IMR-90 (cell line): ENCODE measurements around the gene SLC25A21. TPM values are rescaled to one million over a fixed set of nuclear protein-coding genes. Genes with fewer than 3 reads are reported as not detected.

Experiments used
- ATAC-seq: fragments of 200-7000 bp; cut with Tn5 transposase; 2 replicates; pipeline ENCODE4 v1.9.1; 2020; ENCODE audit warnings: low read depth, mild to moderate bottlenecking, moderate library complexity
- BruUV-seq: library from RNA; stranded (reverse); fragments of 400-500 nt; replicated peaks from 2 replicates; lab custom pipeline; 2021; lab: Mats Ljungman, UMichigan
- CTCF ChIA-PET: fragments of 300-600 bp; formaldehyde crosslinking; extraction: SDS; loops from one replicate; lab custom pipeline; 2021; ENCODE audit warnings: antibody characterized with exemption; lab: Yijun Ruan, JAX
- POLR2A ChIA-PET: fragments of 300-600 bp; sonication (Branson Sonifier 250); formaldehyde crosslinking; loops from one replicate; lab custom pipeline; 2022; ENCODE audit warnings: antibody characterized with exemption; ENCODE audit not compliant: unreplicated experiment; lab: Charles Lee
- DNase-seq: peaks from one replicate; pipeline ENCODE4 v3.0.0; 2013
- H2AFZ ChIP-seq: replicated peaks from 2 replicates; pipeline ENCODE3; 2013; ENCODE audit warnings: low read length, mild to moderate bottlenecking; ENCODE audit not compliant: poor library complexity
- H2AK5ac ChIP-seq: 2 replicates; pipeline ENCODE4 v1.6.1; 2013; ENCODE audit warnings: low read depth, low read length, inconsistent platforms
- H2AK9ac ChIP-seq: replicated peaks from 2 replicates; pipeline ENCODE3; 2013; ENCODE audit warnings: mild to moderate bottlenecking, low read depth, low read length, moderate library complexity; ENCODE audit not compliant: poor library complexity
- H2BK120ac ChIP-seq: 2 replicates; pipeline ENCODE4 v1.6.1; 2013; ENCODE audit warnings: low read depth, low read length, inconsistent platforms
- H2BK15ac ChIP-seq: 3 replicates; pipeline ENCODE4 v1.6.1; 2013; ENCODE audit warnings: low read depth, low read length, inconsistent platforms
- H2BK20ac ChIP-seq: 2 replicates; pipeline ENCODE4 v1.6.1; 2013; ENCODE audit warnings: low read depth, mild to moderate bottlenecking, inconsistent platforms, low read length, moderate library complexity
- H2BK5ac ChIP-seq: 2 replicates; pipeline ENCODE4 v1.6.1; 2013; ENCODE audit warnings: mild to moderate bottlenecking, low read depth, low read length, inconsistent platforms; ENCODE audit not compliant: poor library complexity, severe bottlenecking
- H3K14ac ChIP-seq: replicated peaks from 2 replicates; pipeline ENCODE4 v1.6.1; 2013; ENCODE audit warnings: low read depth, low read length, inconsistent platforms
- H3K18ac ChIP-seq: 2 replicates; pipeline ENCODE4 v1.6.1; 2013; ENCODE audit warnings: low read depth, low read length, control low read depth
- H3K23ac ChIP-seq: 2 replicates; pipeline ENCODE4 v1.6.1; 2013; ENCODE audit warnings: low read depth, low read length, inconsistent platforms
- H3K27ac ChIP-seq: 2 replicates; pipeline ENCODE4 v1.5.1; 2013; ENCODE audit warnings: mild to moderate bottlenecking, control low read depth, low read length; ENCODE audit not compliant: insufficient read depth
- H3K27me3 ChIP-seq: 2 replicates; pipeline ENCODE4 v1.6.1; 2013; ENCODE audit warnings: low read length; ENCODE audit not compliant: control insufficient read depth, insufficient read depth
- H3K36me3 ChIP-seq: 2 replicates; pipeline ENCODE4 v1.6.1; 2013; ENCODE audit warnings: low read length, mixed read lengths; ENCODE audit not compliant: control insufficient read depth, insufficient read depth
- H3K4ac ChIP-seq: 2 replicates; pipeline ENCODE4 v1.6.1; 2013; ENCODE audit warnings: low read depth, low read length, inconsistent platforms
- H3K4me1 ChIP-seq: 2 replicates; pipeline ENCODE4 v1.6.1; 2013; ENCODE audit warnings: low read length, mixed read lengths; ENCODE audit not compliant: control insufficient read depth, insufficient read depth
- H3K4me2 ChIP-seq: 2 replicates; pipeline ENCODE4 v1.6.1; 2013; ENCODE audit warnings: low read depth, mild to moderate bottlenecking, control low read depth, low read length, moderate library complexity
- H3K4me3 ChIP-seq: 2 replicates; pipeline ENCODE4 v1.5.1; 2013; ENCODE audit warnings: low read depth, mild to moderate bottlenecking, control low read depth, low read length, moderate library complexity; ENCODE audit not compliant: insufficient read depth
- H3K56ac ChIP-seq: 2 replicates; pipeline ENCODE4 v1.6.1; 2013; ENCODE audit warnings: low read length, inconsistent platforms; ENCODE audit not compliant: insufficient read depth; ENCODE audit errors: extremely low read depth
- H3K79me1 ChIP-seq, 2 experiments: 2 replicates each; pipeline ENCODE4 v1.6.1; 2013; ENCODE audit warnings: low read length in 2 of 2, inconsistent platforms in 1 of 2, low read depth in 1 of 2
- H3K9ac ChIP-seq: 2 replicates; pipeline ENCODE4 v1.6.1; 2013; ENCODE audit warnings: low read depth, low read length, control low read depth
- H3K9me1 ChIP-seq: 2 replicates; pipeline ENCODE4 v1.6.1; 2013; ENCODE audit warnings: low read length, inconsistent platforms; ENCODE audit not compliant: insufficient read depth
- H3K9me3 ChIP-seq: 2 replicates; pipeline ENCODE4 v1.6.1; 2013; ENCODE audit warnings: low read length; ENCODE audit not compliant: control insufficient read depth, insufficient read depth
- H4K20me1 ChIP-seq: 2 replicates; pipeline ENCODE4 v1.6.1; 2013; ENCODE audit warnings: low read length, inconsistent platforms; ENCODE audit not compliant: insufficient read depth
- H4K5ac ChIP-seq: 2 replicates; pipeline ENCODE4 v1.6.1; 2013; ENCODE audit warnings: mild to moderate bottlenecking, low read depth, low read length, control low read depth
- H4K8ac ChIP-seq, 2 experiments: 2 replicates each; pipeline ENCODE4 v1.6.1; 2013; ENCODE audit warnings: low read depth in 2 of 2, low read length in 2 of 2, control low read depth in 1 of 2, inconsistent platforms in 1 of 2
- H4K91ac ChIP-seq: 2 replicates; pipeline ENCODE4 v1.6.1; 2013; ENCODE audit warnings: low read depth, low read length, inconsistent platforms; ENCODE audit not compliant: insufficient read depth
- BHLHE40 ChIP-seq: fragments of 150-350 bp; IDR thresholded peaks from 2 replicates; pipeline ENCODE4 v1.6.1; 2016; ENCODE audit warnings: mild to moderate bottlenecking, low read depth, low read length
- CEBPB ChIP-seq: IDR thresholded peaks from 2 replicates; pipeline ENCODE4 v1.6.1; 2012; ENCODE audit warnings: low read depth, low read length, improper control_type of control experiment
- CHD1 ChIP-seq: IDR thresholded peaks from 2 replicates; pipeline ENCODE4 v1.6.1; 2012; ENCODE audit warnings: low read depth, low read length, improper control_type of control experiment
- CTCF ChIP-seq: conservative IDR thresholded peaks from 2 replicates; pipeline ENCODE4 v1.5.1; 2012; ENCODE audit warnings: mild to moderate bottlenecking, low read depth, low read length, improper control_type of control experiment
- ELK1 ChIP-seq: fragments of 150-350 bp; IDR thresholded peaks from 2 replicates; pipeline ENCODE4 v1.6.1; 2016; ENCODE audit warnings: low read depth, mild to moderate bottlenecking, low read length, moderate library complexity, borderline replicate concordance
- FOS ChIP-seq: fragments of 150-350 bp; IDR thresholded peaks from 2 replicates; pipeline ENCODE4 v1.6.1; 2016; ENCODE audit warnings: low read depth, low read length
- MAFK ChIP-seq: IDR thresholded peaks from 2 replicates; pipeline ENCODE4 v1.6.1; 2012; ENCODE audit warnings: low read depth, low read length, improper control_type of control experiment
- MAZ ChIP-seq: IDR thresholded peaks from 2 replicates; pipeline ENCODE4 v1.6.1; 2012; ENCODE audit warnings: low read depth, mild to moderate bottlenecking, low read length, improper control_type of control experiment, moderate library complexity, borderline replicate concordance
- MXI1 ChIP-seq: IDR thresholded peaks from 2 replicates; pipeline ENCODE4 v1.6.1; 2012; ENCODE audit warnings: low read depth, mild to moderate bottlenecking, low read length, moderate library complexity, borderline replicate concordance
- NFE2L2 ChIP-seq: fragments of 150-350 bp; IDR thresholded peaks from 2 replicates; pipeline ENCODE4 v1.6.1; 2016; ENCODE audit warnings: low read depth, mild to moderate bottlenecking, low read length
- POLR2A ChIP-seq: IDR thresholded peaks from 2 replicates; pipeline ENCODE4 v1.6.1; 2012; ENCODE audit warnings: mild to moderate bottlenecking, low read depth, low read length
- RAD21 ChIP-seq: IDR thresholded peaks from 2 replicates; pipeline ENCODE4 v1.6.1; 2012; ENCODE audit warnings: low read length, improper control_type of control experiment
- RCOR1 ChIP-seq: IDR thresholded peaks from 2 replicates; pipeline ENCODE4 v1.6.1; 2012; ENCODE audit warnings: mild to moderate bottlenecking, low read length, improper control_type of control experiment; ENCODE audit not compliant: insufficient replicate concordance
- RFX5 ChIP-seq: IDR thresholded peaks from 2 replicates; pipeline ENCODE4 v1.8.0; 2012; ENCODE audit warnings: low read depth, mild to moderate bottlenecking, low read length, moderate library complexity
- SMC3 ChIP-seq: fragments of 150-350 bp; IDR thresholded peaks from 2 replicates; pipeline ENCODE4 v1.6.1; 2016; ENCODE audit warnings: low read depth, mild to moderate bottlenecking, antibody characterized with exemption, low read length, moderate library complexity
- USF2 ChIP-seq: fragments of 150-350 bp; IDR thresholded peaks from 2 replicates; pipeline ENCODE4 v1.6.1; 2017; ENCODE audit warnings: mild to moderate bottlenecking, antibody characterized with exemption, low read length, low read depth
- WGBS, 2 experiments: methylation state at CpG; one replicate each; pipeline versions ENCODE4 v1.1.5 to v1.1.7; 2013; ENCODE audit warnings: missing lambda C conversion rate in 2 of 2; ENCODE audit not compliant: insufficient read length in 1 of 2; ENCODE audit errors: extremely low coverage in 2 of 2; 5-methylcytosine and 5-hydroxymethylcytosine counted together
- dilution Hi-C: fragments of 300-500 bp; cut with HindIII; formaldehyde crosslinking; loops from one replicate; pipeline ENCODE4 v1.14.3; 2018; ENCODE audit warnings: low sequenced_read_pairs; ENCODE audit not compliant: unreplicated experiment
- in situ Hi-C: fragments of 300-500 bp; cut with MboI; formaldehyde crosslinking; loops from 3 replicates; pipeline ENCODE4 v1.14.3; 2019; ENCODE audit warnings: low sequenced_read_pairs, inconsistent platforms, mixed read lengths
- intact Hi-C: fragments of 100-400 bp; cut with micrococcal nuclease; formaldehyde crosslinking; loops from 2 replicates; pipeline ENCODE4 v1.10.0; 2022
- polyA plus RNA-seq, 3 experiments: library from polyadenylated mRNA; depleted of rRNA; stranded (reverse); fragments of >200 nt; gene quantifications; 2 replicates each; pipeline ENCODE4 v1.2.3, GENCODE V29; 2012; ENCODE audit warnings: low replicate concordance in 1 of 3
- total RNA-seq: library from RNA; depleted of rRNA; stranded (reverse); fragments of >200 nt; gene quantifications from 2 replicates; pipeline ENCODE4 v1.2.3, GENCODE V29; 2012

The SLC25A21 gene
- total and polyA plus RNA-seq, 2 of the 4 experiments (the other 2 are of a cell fraction): 0.62 to 0.90 TPM

- Histone ChIP-seq H4K91ac (no peak overlapping the region), H3K9ac (no peak overlapping the region), H3K79me1 (no peaks in the 10 kb centered on the region), H2BK5ac (no peak overlapping the region), H2AK9ac (no peak overlapping the region), H3K36me3 (no peaks in the 10 kb centered on the region), H3K27ac (no peak overlapping the region), H3K56ac (no peak overlapping the region), H3K4me1 (no peaks in the 10 kb centered on the region), H2AFZ (no peak overlapping the region), H4K8ac (no peak overlapping the region), H3K4ac (no peak overlapping the region), H2BK20ac (no peak overlapping the region), H3K4me2 (no peak overlapping the region), H2BK120ac (no peak overlapping the region), H3K23ac (no peak overlapping the region), H3K27me3 (no peaks in the 10 kb centered on the region), H3K18ac (no peak overlapping the region), H3K4me3 (no peak overlapping the region), H3K14ac (no peak overlapping the region), H3K9me3 (no peaks in the 10 kb centered on the region), H3K9me1 (no peaks in the 10 kb centered on the region), H4K20me1 (no peaks in the 10 kb centered on the region), H2AK5ac (no peak overlapping the region), H4K5ac (no peak overlapping the region), H2BK15ac (no peak overlapping the region)
- TF ChIP-seq RCOR1: no peak
- no peak for TF ChIP-seq USF2
- TF ChIP-seq CHD1: no peak
- no peak for TF ChIP-seq SMC3
- TF ChIP-seq RFX5: no peak
- TF ChIP-seq RAD21: no peak
- no peak for TF ChIP-seq BHLHE40
- TF ChIP-seq ELK1: no peak
- TF ChIP-seq FOS: no peak
- TF ChIP-seq NFE2L2: no peak
- TF ChIP-seq MXI1: no peak
- TF ChIP-seq CEBPB: no peak
- TF ChIP-seq MAFK: no peak
- TF ChIP-seq CTCF: no peak
- TF ChIP-seq POLR2A: no peak
- no peak for TF ChIP-seq MAZ
- no CpG with 5 or more reads among the region's 2 CpGs for WGBS, 2 experiments
- dilution Hi-C loops (no loop called here), in situ Hi-C loops (no loop called here), intact Hi-C loops (no loop called here)
- DNase-seq (no peak), ATAC-seq (no peak)
- ChIA-PET CTCF (no interaction called here), POLR2A (no interaction called here)
- BruUV-seq: no TSS peak
Measured at GRCh38 chr14:37054869-37055268, 117.5 kb downstream of the SLC25A21 start.
